HG03575 (cell line): ENCODE measurements around the gene ANO7.

Experiments used
- ATAC-seq: cut with Tn5 transposase; IDR thresholded peaks from one replicate; pipeline ENCODE4 v1.9.1; 2021; ENCODE audit not compliant: unreplicated experiment, insufficient number of reproducible peaks, low FRiP score; ENCODE audit errors: extremely low read depth

Gene ANO7

GRCh38 chr2:241156971-241157441 lies 31.5 kb upstream of the ANO7 start:
- no peak for ATAC-seq

- no peak for ATAC-seq
These were observed 30.5 kb upstream of the ANO7 start for GRCh38 chr2:241157841-241158545.

- ATAC-seq: no peak
These were observed 30.0 kb upstream of the ANO7 start for GRCh38 chr2:241158546-241158900.

- no peak for ATAC-seq
These were observed 29.4 kb upstream of the ANO7 start for GRCh38 chr2:241159116-241159515.

GRCh38 chr2:241160318-241160717 lies 28.2 kb upstream of the ANO7 start:
- no peak for ATAC-seq

- ATAC-seq: no peak
These were observed 26.7 kb upstream of the ANO7 start for GRCh38 chr2:241161646-241162281.

- no peak for ATAC-seq
These were observed 24.8 kb upstream of the ANO7 start for GRCh38 chr2:241163601-241164118.

- ATAC-seq: no peak
These were observed 20.1 kb upstream of the ANO7 start for GRCh38 chr2:241168366-241168765.

- no peak for ATAC-seq
These were observed 14.9 kb upstream of the ANO7 start for GRCh38 chr2:241173557-241173956.

GRCh38 chr2:241177526-241178334 lies 10.7 kb upstream of the ANO7 start:
- no peak for ATAC-seq

GRCh38 chr2:241178961-241179360 lies 9.5 kb upstream of the ANO7 start:
- ATAC-seq: no peak

- no peak for ATAC-seq
These were observed 8.6 kb upstream of the ANO7 start for GRCh38 chr2:241179899-241180298.

GRCh38 chr2:241180495-241180894 lies 8.0 kb upstream of the ANO7 start:
- ATAC-seq: no peak

GRCh38 chr2:241182126-241182525 lies 6.4 kb upstream of the ANO7 start:
- ATAC-seq: no peak

- ATAC-seq: no peak
These were observed 5.8 kb upstream of the ANO7 start for GRCh38 chr2:241182531-241183133.

GRCh38 chr2:241183221-241183620 lies 5.3 kb upstream of the ANO7 start:
- no peak for ATAC-seq

GRCh38 chr2:241184901-241185300 lies 3.6 kb upstream of the ANO7 start:
- ATAC-seq: no peak

- no peak for ATAC-seq
These were observed 2.5 kb upstream of the ANO7 start for GRCh38 chr2:241185961-241186360.

GRCh38 chr2:241187101-241187917 lies 1.2 kb upstream of the ANO7 start:
- ATAC-seq: no peak
